UCSD-AML1 (cell line): ENCODE results near the gene RAI14.

Experiments
- DNase-seq: peaks from one replicate; lab custom pipeline; 2025; ENCODE audit not compliant: unreplicated experiment; lab: John Stamatoyannopoulos, UW

The RAI14 gene

GRCh38 chr5:34656001-34656699, at the start of gene RAI14:
RAI14 (plus strand) TSS chr5:34656328; CDS start chr5:34686920, 30,592 bp downstream.
- DNase-seq, result peak; percentile 84

- DNase-seq, result no peak
Observed at GRCh38 chr5:34608368-34608767, 47.8 kb upstream of the RAI14 start.

GRCh38 chr5:34608859-34609648, 47.1 kb upstream of the RAI14 start:
- no peak for DNase-seq

- DNase-seq, result no peak
Observed at GRCh38 chr5:34609951-34610441, 46.1 kb upstream of the RAI14 start.

- no peak for DNase-seq
Observed at GRCh38 chr5:34610546-34610945, 45.6 kb upstream of the RAI14 start.

GRCh38 chr5:34611464-34612415, 44.4 kb upstream of the RAI14 start:
- no peak for DNase-seq

- no peak for DNase-seq
Observed at GRCh38 chr5:34616651-34617050, 39.5 kb upstream of the RAI14 start.

GRCh38 chr5:34618371-34619065, 37.6 kb upstream of the RAI14 start:
- no peak for DNase-seq

GRCh38 chr5:34620185-34620584, 35.9 kb upstream of the RAI14 start:
- DNase-seq, result no peak

- peak; percentile 12 for DNase-seq
Observed at GRCh38 chr5:34621277-34622097, 34.6 kb upstream of the RAI14 start.

GRCh38 chr5:34622098-34622400, 34.1 kb upstream of the RAI14 start:
- DNase-seq, result no peak

GRCh38 chr5:34624691-34625090, 31.4 kb upstream of the RAI14 start:
- DNase-seq, result no peak

- no peak for DNase-seq
Observed at GRCh38 chr5:34625246-34625645, 30.9 kb upstream of the RAI14 start.

GRCh38 chr5:34626036-34626435, 30.1 kb upstream of the RAI14 start:
- no peak for DNase-seq

- no peak for DNase-seq
Observed at GRCh38 chr5:34626751-34627150, 29.4 kb upstream of the RAI14 start.

- no peak for DNase-seq
Observed at GRCh38 chr5:34627794-34628193, 28.3 kb upstream of the RAI14 start.

GRCh38 chr5:34628373-34628772, 27.8 kb upstream of the RAI14 start:
- no peak for DNase-seq

GRCh38 chr5:34630596-34630995, 25.5 kb upstream of the RAI14 start:
- DNase-seq, result no peak

GRCh38 chr5:34632807-34633422, 23.2 kb upstream of the RAI14 start:
- no peak for DNase-seq
